Loucy (cell line): ENCODE measurements around the gene KRT24.

ENCODE experiments used
- H2AFZ ChIP-seq: fragments of 200-600 bp; sonication (generic); 2 replicates; pipeline ENCODE4 v1.6.0; 2016; ENCODE audit warnings: antibody characterized with exemption, mild to moderate bottlenecking, low read length, moderate library complexity
- H3F3A ChIP-seq: fragments of 200-600 bp; 2 replicates; pipeline ENCODE4 v1.6.0; 2016; ENCODE audit warnings: antibody characterized with exemption, low read depth, mild to moderate bottlenecking
- H3K27me3 ChIP-seq: fragments of 200-600 bp; sonication (generic); 2 replicates; pipeline ENCODE4 v1.6.1; 2014; ENCODE audit warnings: low read length, mild to moderate bottlenecking; ENCODE audit not compliant: insufficient read depth, poor library complexity, severe bottlenecking
- H3K36me3 ChIP-seq: fragments of 200-600 bp; sonication (generic); 2 replicates; pipeline ENCODE4 v1.6.1; 2016; ENCODE audit warnings: low read length; ENCODE audit not compliant: insufficient read depth
- H3K4me1 ChIP-seq: fragments of 200-600 bp; sonication (generic); 2 replicates; pipeline ENCODE4 v1.5.1; 2014; ENCODE audit warnings: low read length, mild to moderate bottlenecking; ENCODE audit not compliant: insufficient read depth, poor library complexity, severe bottlenecking
- H3K4me2 ChIP-seq: fragments of 200-600 bp; sonication (generic); 2 replicates; pipeline ENCODE4 v1.6.0; 2014; ENCODE audit warnings: antibody characterized with exemption, low read length, low read depth, mild to moderate bottlenecking; ENCODE audit not compliant: poor library complexity, severe bottlenecking
- H3K4me3 ChIP-seq: fragments of 200-600 bp; sonication (generic); 2 replicates; pipeline ENCODE4 v1.5.1; 2014; ENCODE audit warnings: low read length, mild to moderate bottlenecking, mixed read lengths; ENCODE audit not compliant: poor library complexity, severe bottlenecking
- H3K79me2 ChIP-seq: fragments of 200-600 bp; sonication (generic); 2 replicates; pipeline ENCODE4 v1.6.1; 2014; ENCODE audit warnings: low read length; ENCODE audit not compliant: insufficient read depth
- H3K9ac ChIP-seq: fragments of 200-600 bp; sonication (generic); 2 replicates; pipeline ENCODE4 v1.6.0; 2014; ENCODE audit warnings: mild to moderate bottlenecking, low read depth, low read length, moderate library complexity; ENCODE audit not compliant: poor library complexity, severe bottlenecking
- H3K9me2 ChIP-seq: fragments of 200-600 bp; sonication (generic); replicated peaks from 2 replicates; pipeline ENCODE4 v1.6.1; 2016; ENCODE audit warnings: low read depth, low read length, mixed read lengths
- H3K9me3 ChIP-seq: fragments of 200-600 bp; sonication (generic); 2 replicates; pipeline ENCODE4 v1.6.1; 2014; ENCODE audit warnings: mild to moderate bottlenecking, antibody characterized with exemption, low read length, low read depth; ENCODE audit not compliant: insufficient read depth
- H4K20me1 ChIP-seq: fragments of 200-600 bp; sonication (generic); 2 replicates; pipeline ENCODE4 v1.6.0; 2014; ENCODE audit warnings: antibody characterized with exemption, low read length, mild to moderate bottlenecking; ENCODE audit not compliant: insufficient read depth, poor library complexity, severe bottlenecking
- CTCF ChIP-seq: fragments of 200-600 bp; sonication (generic); conservative IDR thresholded peaks from 2 replicates; pipeline ENCODE4 v1.5.1; 2014; ENCODE audit warnings: mild to moderate bottlenecking, antibody characterized with exemption, low read length
- EZH2phosphoT487 ChIP-seq: fragments of 200-600 bp; IDR thresholded peaks from 2 replicates; pipeline ENCODE4 v1.6.1; 2018; ENCODE audit warnings: antibody characterized with exemption, mild to moderate bottlenecking, moderate library complexity, borderline replicate concordance

Gene KRT24

GRCh38 chr17:40687106-40687505 lies 16.4 kb downstream of the KRT24 start:
- Histone ChIP-seq H3K9me2 (no peaks in the 10 kb centered on the region), H3K4me3 (no peak overlapping the region), H4K20me1 (no peaks in the 10 kb centered on the region), H3K4me1 (no peaks in the 10 kb centered on the region), H3K9me3 (no peaks in the 10 kb centered on the region), H2AFZ (no peak overlapping the region), H3K27me3 (no peaks in the 10 kb centered on the region), H3F3A (no peaks in the 10 kb centered on the region), H3K36me3 (no peaks in the 10 kb centered on the region), H3K4me2 (no peak overlapping the region), H3K9ac (no peak overlapping the region), H3K79me2 (no peaks in the 10 kb centered on the region)
- TF ChIP-seq CTCF (no peak), EZH2phosphoT487 (no peak)

DNA sequence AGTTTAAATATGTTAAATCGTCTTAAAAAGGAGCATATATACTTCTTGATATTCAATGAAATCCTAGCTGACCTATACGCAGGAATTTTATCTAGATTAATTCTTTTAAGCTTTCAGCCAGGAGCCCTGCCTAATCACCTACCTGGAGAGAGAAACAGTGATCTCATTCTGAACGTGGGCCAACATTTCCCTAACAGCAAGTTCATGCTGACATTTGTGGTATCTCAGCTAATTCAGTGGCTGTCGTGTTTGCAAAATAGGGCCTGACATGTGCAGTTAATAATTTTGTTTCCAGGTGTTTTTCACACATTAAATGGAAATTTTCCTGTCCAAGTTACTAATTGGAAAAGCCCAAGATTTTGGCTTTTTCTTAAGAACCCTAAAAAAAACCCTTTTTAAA lies 17.4 kb downstream of the KRT24 start:
- Histone ChIP-seq H3K36me3 (no peaks in the 10 kb centered on the region), H3K9ac (no peak overlapping the region), H4K20me1 (no peaks in the 10 kb centered on the region), H3K9me3 (no peaks in the 10 kb centered on the region), H3K4me1 (no peaks in the 10 kb centered on the region), H2AFZ (no peak overlapping the region), H3F3A (no peaks in the 10 kb centered on the region), H3K79me2 (no peaks in the 10 kb centered on the region), H3K27me3 (no peaks in the 10 kb centered on the region), H3K4me3 (no peak overlapping the region), H3K4me2 (no peak overlapping the region), H3K9me2 (no peaks in the 10 kb centered on the region)
- TF ChIP-seq CTCF (no peak), EZH2phosphoT487 (no peak)

DNA sequence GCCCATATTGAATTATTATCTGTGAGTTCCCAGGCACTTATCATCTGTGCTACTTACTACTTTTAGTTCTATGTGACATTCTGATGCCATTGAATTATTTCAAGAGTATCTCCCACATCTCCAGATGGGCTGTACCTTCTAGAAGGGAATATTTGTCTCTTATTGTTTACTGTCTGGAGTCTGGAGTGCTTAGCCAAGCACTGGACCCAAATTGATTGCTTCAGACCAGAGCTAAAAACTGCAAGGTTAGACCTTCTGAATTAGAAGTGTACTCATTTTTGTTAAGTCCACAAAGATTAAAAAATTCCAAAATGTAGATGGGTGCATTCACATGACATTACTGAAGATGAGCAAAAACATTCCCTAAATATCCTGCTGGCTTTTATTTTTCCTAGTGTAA lies 22.6 kb downstream of the KRT24 start:
- Histone ChIP-seq H3K4me1 (no peaks in the 10 kb centered on the region), H3K79me2 (no peaks in the 10 kb centered on the region), H4K20me1 (no peaks in the 10 kb centered on the region), H3K27me3 (no peaks in the 10 kb centered on the region), H3K4me3 (no peak overlapping the region), H3K9me3 (no peaks in the 10 kb centered on the region), H3F3A (no peaks in the 10 kb centered on the region), H3K9me2 (no peaks in the 10 kb centered on the region), H2AFZ (no peak overlapping the region), H3K36me3 (no peaks in the 10 kb centered on the region), H3K9ac (no peak overlapping the region), H3K4me2 (no peak overlapping the region)
- TF ChIP-seq EZH2phosphoT487 (no peak), CTCF (no peak)
